Measurements from ENCODE around the gene FAM20A.
"Not testable (repeated sequence)": the region's sequence is repeated elsewhere in the genome, so short reads cannot be mapped to it uniquely, and the experiment has no call there.

The FAM20A gene

DNA sequence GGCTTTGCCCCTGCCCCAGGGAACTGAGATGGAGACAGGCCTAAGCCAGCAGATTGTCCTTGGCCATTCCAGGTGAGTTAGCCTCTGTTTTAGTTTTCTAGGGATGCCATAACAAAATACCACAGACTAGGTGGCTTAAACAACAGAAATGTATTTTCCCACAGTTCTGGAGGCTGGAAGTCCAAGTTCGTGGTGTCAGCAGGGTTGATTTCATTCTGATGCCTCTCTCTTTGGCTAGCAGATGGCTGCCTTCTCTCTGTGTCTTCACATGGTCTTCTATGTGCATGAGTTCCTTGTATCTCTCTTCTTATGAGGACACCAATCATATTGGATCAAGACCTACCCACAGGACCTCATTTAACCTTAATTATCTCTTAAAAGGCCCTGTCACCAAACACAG lies 12.8 kb downstream of the FAM20A start:
- DNase-seq (ENCODE audit: low read depth) = no peak

DNA sequence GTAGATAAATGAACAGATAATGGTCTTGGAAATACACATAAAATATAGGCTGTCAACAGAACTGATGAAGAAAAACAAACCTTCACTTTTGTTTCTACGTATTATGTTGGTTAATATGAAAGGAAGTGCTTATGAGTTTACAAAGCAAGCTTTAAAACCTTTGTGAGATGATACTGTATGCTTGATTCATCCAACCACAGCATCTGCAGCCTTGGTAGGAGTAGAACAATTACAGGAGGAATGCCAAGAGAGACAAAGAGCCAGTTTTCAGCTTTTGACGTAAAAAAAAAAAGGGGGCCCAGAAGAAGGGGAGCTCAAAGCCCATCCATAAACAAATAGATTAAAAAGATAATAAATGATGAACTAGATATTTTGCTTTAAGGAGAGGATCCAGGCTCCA lies 13.3 kb downstream of the FAM20A start:
- DNase-seq (ENCODE audit: low read depth) = no peak

DNA sequence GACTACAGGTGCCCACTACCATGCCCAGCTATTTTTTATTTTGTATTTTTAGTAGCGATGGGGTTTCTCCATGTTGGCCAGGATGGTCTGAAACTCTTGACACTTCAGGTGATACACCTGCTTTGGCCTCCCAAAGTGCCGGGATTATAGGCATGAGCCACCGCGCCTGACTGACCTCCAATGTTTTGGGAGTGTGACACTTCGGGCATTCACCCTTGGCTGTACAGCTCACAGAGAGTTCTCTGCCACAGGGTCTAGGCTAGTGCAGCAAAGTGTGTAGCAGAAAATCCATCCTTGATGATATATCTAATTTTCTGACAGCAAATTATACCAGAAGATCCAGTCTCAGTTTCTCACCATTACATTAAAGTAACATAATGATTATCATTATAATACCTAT lies 14.1 kb downstream of the FAM20A start:
- no peak for DNase-seq (ENCODE audit: low read depth)

DNA sequence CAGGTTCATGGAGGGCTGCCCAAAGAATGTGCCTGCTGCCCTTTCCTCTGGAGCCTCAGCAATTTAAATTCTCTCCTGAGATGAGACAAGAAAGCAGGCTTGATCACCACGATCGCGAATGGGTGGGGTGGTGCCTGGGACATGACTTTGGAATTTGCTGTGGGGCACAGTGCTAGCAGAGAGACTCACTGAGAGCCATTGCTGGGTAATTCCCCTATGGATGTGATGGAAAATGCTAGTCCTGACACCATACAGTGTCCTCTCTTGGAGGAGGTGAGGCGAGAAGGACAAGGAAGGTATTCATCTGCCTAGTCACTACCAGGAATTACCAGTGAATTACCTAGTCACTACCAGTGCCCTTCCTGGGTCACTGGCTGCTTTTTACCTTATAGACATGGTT lies 15.5 kb downstream of the FAM20A start:
- DNase-seq (ENCODE audit: low read depth) = no peak

DNA sequence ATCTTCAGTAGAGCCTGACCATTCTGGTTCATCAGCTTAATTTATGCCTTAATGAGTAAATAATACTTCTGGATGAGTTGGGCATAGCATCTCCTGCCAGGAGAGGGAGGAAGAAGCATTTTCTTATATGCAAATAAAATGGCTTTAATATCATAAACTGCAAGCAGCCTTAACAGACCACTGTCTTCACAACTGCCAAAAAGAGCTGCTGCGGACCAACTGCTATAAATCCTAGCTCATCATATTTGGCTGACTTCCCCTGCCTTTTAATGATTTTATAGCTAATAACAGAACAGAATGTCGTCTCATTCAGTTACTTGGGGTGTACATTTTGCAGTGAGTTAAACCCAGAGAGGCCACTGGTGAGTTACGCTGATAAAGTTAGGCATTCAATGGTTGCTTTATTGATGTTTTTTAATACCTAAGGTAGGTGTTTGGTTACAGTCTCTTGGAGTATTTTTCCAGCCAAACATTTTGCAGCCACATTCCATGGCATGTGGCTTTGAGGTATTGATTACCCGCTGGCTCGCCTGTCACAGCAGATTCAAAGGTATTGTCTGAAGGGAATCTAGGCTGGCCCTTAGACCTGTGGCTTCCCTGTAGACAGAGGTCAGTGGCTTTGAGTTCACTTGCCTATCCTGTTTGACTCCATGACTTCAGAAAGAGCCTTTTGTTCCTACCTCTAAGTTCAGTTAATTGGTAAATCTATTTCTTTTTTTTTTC lies 16.4 kb downstream of the FAM20A start:
- no peak for DNase-seq (ENCODE audit: low read depth)

DNA sequence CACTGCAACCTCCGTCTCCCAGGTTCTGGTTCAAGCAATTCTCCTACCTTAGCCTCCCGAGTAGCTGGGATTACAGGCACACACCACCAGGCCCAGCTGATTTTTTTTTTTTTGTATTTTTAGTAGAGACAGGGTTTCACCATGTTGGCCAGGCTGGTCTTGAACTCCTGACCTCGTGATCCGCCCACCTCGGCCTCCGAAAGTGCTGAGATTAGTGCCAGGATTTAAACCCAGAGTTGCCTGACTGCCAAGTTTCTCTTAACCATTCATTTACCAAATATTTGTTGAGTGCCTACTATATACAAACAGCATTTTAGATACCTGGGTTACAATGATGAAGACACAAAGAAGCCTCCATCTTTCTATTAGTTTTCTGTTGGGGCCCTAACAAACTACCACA lies 18.3 kb downstream of the FAM20A start:
- DNase-seq (ENCODE audit: low read depth) = not testable (repeated sequence)

DNA sequence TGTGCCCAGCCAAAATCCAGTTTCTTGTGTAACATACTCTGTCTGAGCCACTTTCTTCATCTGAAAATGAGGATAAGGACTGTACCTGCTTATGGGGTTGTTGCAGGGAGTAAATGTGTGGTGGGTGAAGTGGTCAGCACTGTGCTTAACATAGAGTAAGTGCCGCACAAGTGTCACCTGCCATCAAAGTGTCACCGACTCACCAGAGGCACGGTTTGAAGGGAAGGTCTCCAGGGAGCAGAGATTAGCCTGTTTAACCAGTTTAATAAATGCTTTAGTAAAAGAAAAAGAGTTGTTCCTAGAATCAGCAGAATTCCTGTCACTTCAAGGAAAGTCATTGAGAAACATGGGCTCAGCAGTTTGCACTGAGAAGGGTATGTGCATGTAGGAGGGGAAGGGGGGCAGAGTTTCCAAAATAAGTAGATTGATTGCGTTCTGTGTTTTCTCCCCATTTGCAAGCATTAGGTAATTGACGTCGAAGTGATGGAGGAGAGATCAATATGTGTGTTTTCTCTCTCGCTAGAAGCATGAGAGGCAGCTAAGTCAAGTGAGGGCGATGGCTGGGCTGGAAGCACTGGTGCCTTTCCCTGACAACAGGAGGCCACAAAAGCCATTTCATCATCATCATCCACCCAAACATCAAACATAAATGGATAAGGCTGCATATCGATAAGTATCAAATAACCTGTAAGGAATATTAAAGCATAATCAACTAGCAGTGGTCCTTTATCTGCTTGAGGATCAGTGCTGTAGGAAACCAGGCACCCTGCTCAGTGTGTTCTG lies 19.1 kb downstream of the FAM20A start:
- DNase-seq (ENCODE audit: low read depth) = no peak

DNA sequence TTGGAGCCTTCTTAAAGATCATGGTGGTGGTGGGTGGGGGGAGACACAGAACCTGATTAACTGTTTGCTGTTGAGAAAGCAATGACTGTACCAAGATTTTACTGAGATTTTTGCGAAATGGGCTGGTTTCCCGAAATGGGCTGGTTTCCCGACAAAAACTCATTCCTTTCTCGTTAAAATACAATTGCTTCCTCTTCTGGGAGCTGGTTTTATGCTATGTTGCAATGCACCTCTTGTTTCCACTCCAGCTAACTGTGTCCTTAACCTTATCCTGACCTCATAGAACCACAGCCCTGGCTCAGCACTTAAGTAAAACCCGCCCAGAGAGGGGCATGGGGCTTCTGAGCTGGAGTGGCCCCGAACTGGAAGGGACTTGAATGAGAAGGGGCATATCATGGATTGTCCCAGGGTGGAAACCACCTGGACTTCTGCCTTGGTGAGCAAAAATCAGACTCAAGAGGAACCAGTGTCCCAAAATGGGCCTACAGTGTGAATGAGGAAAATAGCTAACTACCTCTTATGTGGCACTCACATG lies 20.9 kb downstream of the FAM20A start:
- DNase-seq (ENCODE audit: low read depth) = peak; percentile 91

DNA sequence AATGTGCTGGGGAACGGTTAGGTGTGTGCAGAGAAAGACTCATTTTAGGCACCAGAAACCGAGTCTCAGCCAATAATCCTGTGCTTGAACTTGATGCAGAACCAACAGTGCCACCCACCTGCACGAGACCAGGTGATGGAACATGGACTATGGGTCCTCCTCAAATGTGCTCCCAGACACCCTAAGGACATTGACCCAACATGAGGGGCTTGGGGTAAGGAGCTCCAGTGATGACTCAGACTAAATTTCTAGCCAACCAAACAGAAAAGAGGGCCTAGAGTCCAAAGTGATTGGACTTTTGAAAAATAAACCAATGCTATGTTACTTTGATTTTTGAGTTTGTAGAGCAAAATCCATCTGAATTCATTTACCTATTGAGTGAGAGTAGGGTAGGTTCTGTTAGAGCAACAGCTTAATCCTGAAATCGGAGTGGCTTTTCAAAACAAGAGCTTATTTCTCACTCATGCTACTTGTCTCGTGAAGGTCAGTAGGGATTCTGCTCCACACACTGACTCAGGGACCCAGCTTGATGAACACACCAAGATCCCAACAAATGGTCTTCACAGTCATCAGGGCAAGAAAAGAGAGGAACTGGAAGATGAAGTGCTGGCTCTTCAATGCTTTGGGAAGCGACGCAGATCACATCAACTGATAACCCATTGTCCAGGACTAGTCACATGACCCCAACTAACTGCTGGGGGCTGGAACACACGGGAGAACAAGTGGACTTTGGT lies 21.8 kb downstream of the FAM20A start:
- DNase-seq (ENCODE audit: low read depth) = no peak

DNA sequence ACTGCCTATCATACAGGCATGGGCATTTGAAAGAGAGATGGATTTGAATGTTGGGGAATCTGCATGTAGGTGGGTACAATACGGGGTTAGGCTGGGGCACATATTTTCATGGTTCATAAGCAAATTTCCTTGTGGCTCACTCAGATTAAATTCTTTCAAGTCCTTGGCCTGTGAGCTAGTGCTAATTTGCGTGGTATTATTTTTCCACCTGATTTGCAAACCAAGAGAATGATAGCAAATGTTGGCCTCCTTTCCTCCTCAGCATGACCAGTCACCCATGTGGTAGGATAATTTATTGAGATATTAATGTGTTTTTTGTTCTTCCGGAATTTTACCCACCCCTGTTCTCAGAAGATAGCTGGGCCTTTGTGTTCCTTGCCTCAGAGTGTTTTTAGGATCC lies 22.9 kb downstream of the FAM20A start:
- DNase-seq (ENCODE audit: low read depth) = no peak

DNA sequence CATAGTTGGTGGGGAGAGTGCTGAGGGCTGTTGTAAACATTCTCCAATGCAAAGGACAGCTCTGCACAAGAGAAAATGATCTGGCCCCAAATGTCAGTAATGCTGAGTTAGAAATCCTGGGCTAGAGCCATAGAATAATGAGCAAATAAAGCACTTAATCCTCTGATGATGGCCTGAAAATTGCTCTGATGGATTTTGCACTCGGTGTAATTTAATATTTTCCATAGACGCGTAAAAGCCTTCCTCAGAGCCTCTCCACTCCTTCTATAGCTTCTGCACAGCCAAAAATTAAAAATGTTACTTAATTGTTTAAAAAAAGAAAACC lies 23.7 kb downstream of the FAM20A start:
- no peak for DNase-seq (ENCODE audit: low read depth)

DNA sequence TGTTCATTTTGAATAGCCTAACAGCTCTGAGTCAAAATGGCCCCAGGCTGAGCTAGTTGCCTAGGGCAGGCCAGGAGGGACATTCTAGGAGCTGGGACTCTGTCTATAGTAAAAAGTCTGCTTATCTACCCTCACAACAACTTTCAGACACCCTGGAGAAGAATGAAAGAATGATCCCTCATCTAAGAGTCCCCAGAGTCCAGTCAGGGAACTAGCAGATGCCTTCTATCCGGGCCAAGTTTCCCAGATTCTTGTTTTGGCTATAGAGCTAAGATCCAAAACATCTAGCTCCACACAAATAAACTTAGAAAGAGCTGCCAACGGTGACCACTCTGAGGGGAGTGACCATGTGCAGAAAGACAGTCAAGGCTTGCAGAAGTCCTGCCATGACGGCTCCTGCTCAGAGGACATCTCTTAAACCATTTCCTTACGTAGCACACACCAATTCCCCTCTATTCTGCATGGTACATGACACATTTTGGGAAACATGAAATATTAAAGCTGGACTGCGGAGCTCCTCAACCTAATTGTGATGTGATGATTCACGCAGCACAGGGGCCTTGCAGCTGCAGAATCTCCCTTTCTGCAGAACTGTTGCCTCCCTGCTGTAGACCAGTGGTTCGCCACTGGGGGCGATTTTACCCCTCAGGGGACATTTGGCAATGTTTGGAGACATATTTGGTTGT lies 24.2 kb downstream of the FAM20A start:
- peak; percentile 72 for DNase-seq (ENCODE audit: low read depth)

DNA sequence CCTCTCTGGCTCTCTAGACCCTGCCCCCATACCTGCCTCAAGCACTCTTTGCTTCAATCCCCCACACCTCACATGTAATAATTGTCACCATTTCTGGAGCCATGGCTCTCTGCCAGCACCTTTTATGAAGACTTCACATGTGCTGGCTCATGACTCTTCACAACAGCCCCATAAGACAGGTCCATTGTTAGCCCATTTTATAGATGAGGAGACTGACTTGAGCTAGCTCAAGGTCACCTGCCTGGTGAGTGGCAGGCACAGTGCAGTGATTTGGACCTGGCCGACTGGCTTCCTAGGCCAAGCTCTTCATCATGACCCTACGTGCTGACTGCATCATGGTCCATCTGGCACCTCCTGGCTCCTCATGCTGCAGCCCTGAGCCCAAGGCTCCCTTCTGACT lies 25.0 kb downstream of the FAM20A start:
- DNase-seq (ENCODE audit: low read depth) = no peak

DNA sequence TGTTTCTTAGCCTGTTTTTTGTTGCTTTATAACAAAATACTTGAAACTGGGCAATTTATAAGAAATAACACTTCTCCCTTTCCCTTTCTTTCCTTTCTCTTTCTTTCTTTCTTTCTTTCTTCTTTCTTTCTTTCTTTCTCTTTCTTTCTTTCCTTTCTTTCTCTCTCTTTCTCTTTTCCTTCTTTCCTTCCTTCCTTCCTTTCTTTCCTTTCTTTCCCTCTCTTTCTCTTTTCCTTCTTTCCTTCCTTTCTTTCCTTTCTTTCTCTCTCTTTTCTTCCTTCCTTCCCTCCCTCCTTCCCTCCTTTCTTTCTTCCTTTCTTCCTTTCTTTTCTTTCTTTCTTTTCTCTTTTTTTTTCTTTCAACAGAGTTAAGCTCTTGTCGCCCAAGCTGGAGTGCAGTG lies 27.8 kb downstream of the FAM20A start:
- DNase-seq (ENCODE audit: low read depth) = no peak

DNA sequence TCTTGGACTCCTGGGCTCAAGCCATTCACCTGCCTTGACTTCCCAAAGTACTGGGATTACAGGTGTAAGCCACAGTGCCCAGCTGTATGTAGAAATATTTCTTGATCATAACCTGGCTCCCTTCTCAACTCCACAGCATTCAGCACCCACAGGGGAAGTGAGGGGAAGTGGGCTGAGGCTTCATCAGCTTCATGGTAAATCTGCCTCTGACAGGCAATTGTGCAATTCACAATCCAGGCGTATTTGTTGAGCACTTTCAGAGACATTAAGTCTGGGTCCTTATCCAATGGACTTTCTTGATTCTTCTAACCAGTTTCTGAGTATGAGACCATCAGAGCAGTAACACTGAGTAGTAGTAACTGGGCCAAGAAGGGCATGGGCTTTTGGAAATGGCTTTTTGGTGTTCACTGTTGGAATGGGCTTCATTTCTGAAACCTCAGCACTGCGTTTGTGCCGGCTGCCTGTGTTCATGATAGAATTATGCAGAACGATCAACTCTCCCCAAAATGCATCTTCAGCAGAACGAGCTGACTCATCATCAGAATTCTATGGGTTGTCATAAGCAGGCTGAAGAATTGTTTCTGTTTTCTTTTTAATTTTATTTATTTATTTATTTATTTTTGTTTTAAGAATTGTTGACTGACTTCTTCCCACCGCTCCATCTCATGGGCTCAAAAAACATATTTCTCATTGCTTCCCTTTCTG lies 28.9 kb downstream of the FAM20A start:
- DNase-seq (ENCODE audit: low read depth) = no peak

DNA sequence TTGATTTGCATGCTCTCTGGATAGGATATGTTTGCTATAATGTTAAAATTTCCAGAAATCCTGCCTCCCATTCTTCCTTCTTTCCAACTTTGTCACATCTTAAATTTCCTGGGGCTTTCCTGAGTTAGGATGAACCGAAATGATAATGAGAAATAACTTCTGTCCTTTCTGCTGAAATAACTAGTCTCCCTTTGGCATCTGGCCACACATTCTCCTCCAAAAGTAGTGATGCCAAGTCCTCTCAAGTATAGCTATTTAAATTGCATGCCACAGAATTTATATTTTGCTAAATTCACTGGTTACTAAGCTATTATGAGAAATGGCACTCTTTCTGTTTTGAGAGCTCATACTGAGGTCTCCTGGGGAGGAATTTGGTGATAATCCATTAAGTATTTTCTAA lies 30.6 kb downstream of the FAM20A start:
- no peak for DNase-seq (ENCODE audit: low read depth)

DNA sequence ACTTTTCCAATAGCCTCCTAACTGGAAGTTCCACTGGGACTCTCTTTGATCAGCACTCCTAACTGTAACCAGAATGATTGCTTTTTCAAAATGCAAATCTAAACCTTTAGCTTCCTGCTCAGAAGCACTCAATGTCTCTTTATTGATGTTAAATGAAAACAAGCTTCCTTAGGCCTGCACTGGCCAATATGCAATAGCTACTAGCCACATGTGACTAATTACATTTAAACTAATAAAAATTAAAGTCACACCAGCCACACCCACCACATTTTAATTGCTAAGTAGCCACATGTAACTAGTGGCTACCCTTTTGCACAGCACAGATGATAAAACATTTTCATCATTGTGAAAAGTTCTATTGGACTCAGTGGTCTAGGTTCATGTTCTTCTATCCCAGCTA lies 31.8 kb downstream of the FAM20A start:
- no peak for DNase-seq (ENCODE audit: low read depth)

DNA sequence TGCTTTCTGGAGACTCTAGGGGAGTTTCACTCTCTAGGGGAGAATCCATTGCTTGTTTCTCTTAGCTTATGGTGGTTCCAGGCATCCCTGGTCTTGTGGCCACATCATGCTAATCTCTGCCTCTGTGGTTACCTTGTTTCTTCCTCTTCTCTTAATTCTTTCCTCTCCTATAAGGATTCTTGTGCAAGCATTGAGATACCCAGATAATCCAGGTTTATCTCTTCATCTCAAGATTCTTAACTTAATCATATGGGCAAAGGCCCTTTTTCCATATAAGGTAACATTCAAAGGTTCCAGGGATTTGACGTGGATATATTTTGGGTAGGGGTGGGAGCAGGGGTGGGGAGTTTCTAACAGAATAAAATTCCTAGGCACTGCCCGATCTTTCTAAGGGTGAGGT lies 32.6 kb downstream of the FAM20A start:
- DNase-seq (ENCODE audit: low read depth) = no peak

DNA sequence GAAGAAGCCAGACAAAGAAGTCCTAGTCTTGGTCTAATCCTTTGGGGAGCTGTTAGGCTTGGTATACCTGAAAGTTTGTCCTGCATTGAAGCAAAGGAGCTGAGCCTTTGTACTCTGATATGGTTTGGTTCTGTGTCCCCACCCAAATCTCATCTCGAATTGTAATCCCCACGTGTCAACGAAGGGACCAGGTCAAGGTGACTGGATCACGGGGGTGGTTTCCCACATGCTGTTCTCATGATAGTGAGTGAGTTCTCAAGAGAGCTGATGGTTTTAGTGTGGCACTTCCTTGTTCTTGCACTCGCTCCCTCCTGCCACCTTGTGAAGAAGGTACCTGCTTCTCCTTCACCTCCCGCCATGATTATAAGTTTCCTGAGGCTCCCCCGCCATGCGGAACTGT lies 33.6 kb downstream of the FAM20A start:
- no peak for DNase-seq (ENCODE audit: low read depth)

DNA sequence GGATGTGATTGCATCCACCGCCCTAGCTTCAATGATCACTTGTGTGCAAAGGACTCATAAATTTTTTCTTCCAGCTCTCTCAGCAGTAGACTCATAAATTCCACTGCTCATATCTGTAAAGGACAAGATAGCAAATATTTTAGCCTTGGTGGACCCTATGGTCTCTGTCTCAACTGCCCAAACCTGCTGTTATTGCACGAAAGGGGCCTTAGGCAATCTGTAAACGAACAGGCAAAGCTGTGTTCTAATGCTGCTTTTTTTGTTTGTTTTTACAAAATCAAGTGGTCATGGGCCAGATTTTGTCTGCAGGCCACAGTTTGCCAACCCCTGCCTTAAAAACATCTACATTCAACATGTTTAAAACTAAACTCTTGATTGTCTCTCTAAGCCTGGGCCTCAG lies 34.1 kb downstream of the FAM20A start:
- DNase-seq (ENCODE audit: low read depth) = no peak

DNA sequence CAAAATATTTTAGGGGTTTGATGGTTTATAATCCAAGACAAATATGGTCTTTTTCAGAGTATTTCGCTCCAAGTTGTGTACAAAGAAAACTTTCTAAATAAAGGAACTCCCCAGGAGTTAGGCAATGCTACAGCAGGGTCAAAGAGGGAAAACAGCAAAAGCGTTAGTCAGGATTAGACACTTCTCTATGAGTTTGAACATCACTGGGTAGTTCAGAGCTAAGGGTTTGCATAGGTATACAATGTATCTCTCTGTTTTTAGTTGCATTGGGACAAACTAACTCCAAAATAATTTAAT lies 34.8 kb downstream of the FAM20A start:
- DNase-seq (ENCODE audit: low read depth) = no peak

All from GM04503 (cell line).